HepG2 (cell line): ENCODE data around the gene PSMB11. TPM values are rescaled to one million over a fixed set of nuclear protein-coding genes. Genes with fewer than 3 reads are reported as not detected.
A peak's percentile ranks its signal among the peaks of the same experiment; 100 is the strongest.

Experiments
- DNMT3B ChIP-seq: conservative IDR thresholded peaks from 2 replicates; pipeline ENCODE4 v1.6.1; 2016; ENCODE audit warnings: missing biosample characterization, control low read depth
- DRAP1 ChIP-seq: IDR thresholded peaks from 2 replicates; pipeline ENCODE4 v1.6.1; 2016; ENCODE audit warnings: missing genetic modification reagents, missing compliant biosample characterization
- EHMT2 ChIP-seq: fragments of 200-600 bp; sonication (generic); IDR thresholded peaks from 2 replicates; pipeline ENCODE4 v1.7.0; 2017; ENCODE audit warnings: antibody characterized with exemption, low read depth, low read length, borderline replicate concordance
- HNRNPLL ChIP-seq: fragments of 200-400 bp; formaldehyde crosslinking; IDR thresholded peaks from 2 replicates; pipeline ENCODE4 v1.6.1; 2017; ENCODE audit warnings: mild to moderate bottlenecking, low read depth, low read length; ENCODE audit not compliant: poor library complexity, severe bottlenecking
- JARID2 ChIP-seq: sonication (generic); formaldehyde crosslinking; IDR thresholded peaks from 2 replicates; pipeline ENCODE4 v1.8.1; 2023; ENCODE audit warnings: missing genetic modification reagents, inconsistent platforms; ENCODE audit not compliant: insufficient replicate concordance
- MED8 ChIP-seq: sonication (generic); formaldehyde crosslinking; IDR thresholded peaks from 2 replicates; pipeline ENCODE4 v1.8.1; 2023; ENCODE audit warnings: mild to moderate bottlenecking, missing genetic modification reagents; ENCODE audit not compliant: insufficient replicate concordance
- NFYC ChIP-seq: IDR thresholded peaks from 2 replicates; pipeline ENCODE4 v1.6.1; 2016; ENCODE audit warnings: missing genetic modification reagents, missing compliant biosample characterization
- RFXAP ChIP-seq: sonication (generic); formaldehyde crosslinking; IDR thresholded peaks from 2 replicates; pipeline ENCODE4 v1.4.0; 2020; ENCODE audit warnings: missing genetic modification reagents, borderline replicate concordance
- SALL1 ChIP-seq: sonication (generic); formaldehyde crosslinking; IDR thresholded peaks from 2 replicates; pipeline ENCODE4 v1.8.0; 2022; ENCODE audit warnings: mild to moderate bottlenecking, missing genetic modification reagents
- ZBTB46 ChIP-seq: sonication (generic); formaldehyde crosslinking; IDR thresholded peaks from 2 replicates; pipeline ENCODE4 v1.4.0; 2020; ENCODE audit warnings: mild to moderate bottlenecking, missing genetic modification reagents, borderline replicate concordance
- ZNF143 ChIP-seq: sonication (generic); formaldehyde crosslinking; IDR thresholded peaks from 2 replicates; pipeline ENCODE4 v1.4.0; 2020; ENCODE audit warnings: missing genetic modification reagents
- ZNF577 ChIP-seq: sonication (generic); formaldehyde crosslinking; IDR thresholded peaks from 2 replicates; pipeline ENCODE4 v1.4.0; 2020; ENCODE audit warnings: mild to moderate bottlenecking, low read depth, missing genetic modification reagents, borderline replicate concordance
- ZNF646 ChIP-seq: sonication (generic); formaldehyde crosslinking; IDR thresholded peaks from 2 replicates; pipeline ENCODE4 v1.9.0; 2021; ENCODE audit warnings: mild to moderate bottlenecking, missing genetic modification reagents
- ZNF775 ChIP-seq: sonication (generic); formaldehyde crosslinking; IDR thresholded peaks from 2 replicates; pipeline ENCODE4 v1.4.0; 2020; ENCODE audit warnings: missing genetic modification reagents, mild to moderate bottlenecking, moderate library complexity, borderline replicate concordance
- ZNF883 ChIP-seq: sonication (generic); formaldehyde crosslinking; IDR thresholded peaks from 2 replicates; pipeline ENCODE4 v1.5.1; 2020; ENCODE audit warnings: mild to moderate bottlenecking, missing genetic modification reagents; ENCODE audit errors: not compliant biosample characterization
- ZSCAN29 ChIP-seq: sonication (generic); formaldehyde crosslinking; conservative IDR thresholded peaks from 2 replicates; pipeline ENCODE4 v1.4.0; 2020; ENCODE audit warnings: mild to moderate bottlenecking, missing genetic modification reagents
- ZZZ3 ChIP-seq: sonication (generic); formaldehyde crosslinking; IDR thresholded peaks from 2 replicates; pipeline ENCODE4 v1.4.0; 2020; ENCODE audit warnings: missing genetic modification reagents, mild to moderate bottlenecking, borderline replicate concordance
- polyA plus RNA-seq, 8 experiments: library from polyadenylated mRNA; depleted of rRNA in 3 of 8; stranded (reverse) in 7 of 8; unstranded in 1 of 8; fragments of >200 nt; fragmentation: Illumina TruSeq in 4 of 8; extraction: Trizol in 4 of 8; gene quantifications; 2 replicates each; pipeline versions ENCODE4 v1.2.1 to v1.2.3, GENCODE V29; 2011 to 2016; ENCODE audit warnings: low read depth in 4 of 8, missing spikeins in 1 of 8, mixed read lengths in 1 of 8; ENCODE audit not compliant: insufficient read depth in 1 of 8
- total RNA-seq, 5 experiments: library from RNA; depleted of rRNA; stranded (reverse); fragments of >200 nt; fragmentation: Illumina TruSeq; extraction: Trizol; gene quantifications; 2 replicates each; pipeline ENCODE4 v1.2.3, GENCODE V29; 2016; ENCODE audit warnings: low read depth in 1 of 5
- TF ChIP-seq, protein P1 (sequence below): sonication (generic); formaldehyde crosslinking; IDR thresholded peaks from 2 replicates; pipeline ENCODE4 v1.5.0; 2020; ENCODE audit warnings: missing genetic modification reagents, mild to moderate bottlenecking, borderline replicate concordance

The PSMB11 gene
- total and polyA plus RNA-seq, 2 of the 13 experiments (the other 11 are each of a cell fraction or from before 2014, with no cell fraction given) = not detected

DNA sequence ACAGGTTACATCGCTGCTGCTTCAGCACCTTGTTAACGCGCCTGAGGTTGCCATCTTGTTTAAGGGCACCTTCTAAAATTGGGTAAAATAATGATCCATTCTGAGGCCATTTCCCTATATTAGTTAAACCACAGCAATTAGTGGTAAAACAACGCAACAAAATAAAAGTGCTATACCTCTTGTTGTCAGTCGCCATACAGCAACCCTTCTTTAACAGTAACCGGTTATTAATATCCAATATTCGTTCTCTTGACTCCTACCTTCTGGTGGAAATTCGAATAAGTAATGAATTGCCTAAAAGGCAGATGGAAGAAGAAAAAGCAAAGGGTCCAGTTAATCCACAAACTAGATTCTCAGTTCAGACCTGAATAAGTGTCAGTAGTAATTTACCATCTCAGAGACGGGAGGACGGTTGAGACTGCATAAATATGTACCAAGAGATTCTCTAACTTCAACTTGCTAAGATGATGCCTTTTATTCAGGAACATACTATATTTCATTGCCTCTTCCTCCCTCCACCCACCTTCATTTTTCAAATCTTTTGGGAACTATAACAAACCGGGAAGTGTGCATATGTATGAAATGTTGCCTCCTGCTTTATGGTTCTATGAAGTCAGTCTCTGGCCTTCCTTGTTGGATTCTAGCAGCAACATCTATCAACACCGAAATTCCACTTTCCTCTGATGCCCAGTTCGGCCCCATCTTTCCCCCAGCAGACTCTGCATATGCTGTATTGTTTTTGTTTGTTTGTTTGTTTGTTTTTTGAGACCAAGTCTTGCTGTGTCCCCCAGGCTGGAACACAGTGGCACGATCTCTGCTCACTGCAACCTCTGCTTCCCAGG lies 6.5 kb upstream of the PSMB11 start (continued):
- TF ChIP-seq ZBTB46 (CRISPR knock-in tag) (no peak), ZNF143 (CRISPR knock-in tag) (no peak), SALL1 (CRISPR knock-in tag) (no peak), ZZZ3 (no peak), NFYC (no peak), HNRNPLL (no peak), DNMT3B (CRISPR knock-in tag) (no peak), ZNF577 (CRISPR knock-in tag) (no peak), ZSCAN29 (no peak; the same call in none of the 2 replicates), EHMT2 (peak; percentile 94), JARID2 (CRISPR knock-in tag) (peak; percentile 12), ZNF883 (CRISPR knock-in tag) (no peak), MED8 (CRISPR knock-in tag) (no peak), DRAP1 (CRISPR knock-in tag) (no peak), ZNF646 (CRISPR knock-in tag) (no peak), RFXAP (CRISPR knock-in tag) (no peak), ZNF775 (CRISPR knock-in tag) (no peak)
- TF ChIP-seq, protein P1, sequence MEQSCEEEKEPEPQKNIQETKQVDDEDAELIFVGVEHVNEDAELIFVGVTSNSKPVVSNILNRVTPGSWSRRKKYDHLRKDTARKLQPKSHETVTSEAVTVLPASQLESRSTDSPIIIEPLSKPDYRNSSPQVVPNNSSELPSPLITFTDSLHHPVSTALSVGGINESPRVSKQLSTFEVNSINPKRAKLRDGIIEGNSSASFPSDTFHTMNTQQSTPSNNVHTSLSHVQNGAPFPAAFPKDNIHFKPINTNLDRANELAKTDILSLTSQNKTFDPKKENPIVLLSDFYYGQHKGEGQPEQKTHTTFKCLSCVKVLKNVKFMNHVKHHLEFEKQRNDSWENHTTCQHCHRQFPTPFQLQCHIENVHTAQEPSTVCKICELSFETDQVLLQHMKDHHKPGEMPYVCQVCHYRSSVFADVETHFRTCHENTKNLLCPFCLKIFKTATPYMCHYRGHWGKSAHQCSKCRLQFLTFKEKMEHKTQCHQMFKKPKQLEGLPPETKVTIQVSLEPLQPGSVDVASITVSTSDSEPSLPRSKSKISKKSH = no peak
